ENCODE measurements around the gene CTNNBL1.

GRCh38 chr20:37776049-37776448 lies 82.2 kb downstream of the CTNNBL1 start:
- TF ChIP-seq POLR2A (IDR thresholded peaks at IDR 0.05; ENCODE audit: low read depth, low read length) (no peak), TAF1 (IDR thresholded peaks at IDR 0.05; ENCODE audit: low read depth, low read length) (no peak), POLR2AphosphoS5 (IDR thresholded peaks at IDR 0.05; ENCODE audit: low read depth, low read length) (no peak)
